Measurements from ENCODE around the gene NCK1.

DNA sequence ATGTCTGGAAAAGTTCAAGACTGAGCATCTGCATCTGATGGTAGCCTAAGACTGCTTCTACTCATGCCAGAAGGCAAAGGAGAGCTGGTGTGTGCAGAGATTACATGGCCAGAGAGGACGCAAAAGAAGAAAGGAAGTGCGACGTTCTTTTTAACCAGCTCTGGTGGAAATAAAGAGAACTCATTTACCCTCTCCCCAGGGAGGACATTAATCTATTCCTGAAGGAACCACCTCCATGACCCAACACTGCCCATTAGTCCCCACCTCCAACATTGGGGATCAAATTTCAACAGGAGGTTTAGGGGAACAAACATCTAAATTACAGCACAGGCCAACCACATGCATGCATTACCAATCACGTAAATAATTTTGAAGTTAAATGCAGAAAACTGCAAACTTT, 1.5 kb upstream of the NCK1 start:
- TF ChIP-seq POLR2AphosphoS5 (IDR thresholded peaks at IDR 0.05) = no peak
- TF ChIP-seq, protein P1, sequence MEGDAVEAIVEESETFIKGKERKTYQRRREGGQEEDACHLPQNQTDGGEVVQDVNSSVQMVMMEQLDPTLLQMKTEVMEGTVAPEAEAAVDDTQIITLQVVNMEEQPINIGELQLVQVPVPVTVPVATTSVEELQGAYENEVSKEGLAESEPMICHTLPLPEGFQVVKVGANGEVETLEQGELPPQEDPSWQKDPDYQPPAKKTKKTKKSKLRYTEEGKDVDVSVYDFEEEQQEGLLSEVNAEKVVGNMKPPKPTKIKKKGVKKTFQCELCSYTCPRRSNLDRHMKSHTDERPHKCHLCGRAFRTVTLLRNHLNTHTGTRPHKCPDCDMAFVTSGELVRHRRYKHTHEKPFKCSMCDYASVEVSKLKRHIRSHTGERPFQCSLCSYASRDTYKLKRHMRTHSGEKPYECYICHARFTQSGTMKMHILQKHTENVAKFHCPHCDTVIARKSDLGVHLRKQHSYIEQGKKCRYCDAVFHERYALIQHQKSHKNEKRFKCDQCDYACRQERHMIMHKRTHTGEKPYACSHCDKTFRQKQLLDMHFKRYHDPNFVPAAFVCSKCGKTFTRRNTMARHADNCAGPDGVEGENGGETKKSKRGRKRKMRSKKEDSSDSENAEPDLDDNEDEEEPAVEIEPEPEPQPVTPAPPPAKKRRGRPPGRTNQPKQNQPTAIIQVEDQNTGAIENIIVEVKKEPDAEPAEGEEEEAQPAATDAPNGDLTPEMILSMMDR (IDR thresholded peaks at IDR 0.05) = no peak

All from upper lobe of left lung (tissue), 4 donors.